CD1c-positive myeloid dendritic cell (primary cell): Measurements from ENCODE around the gene CTTN.

Source experiments
- DNase-seq: peaks from one replicate; pipeline ENCODE4 v3.0.0-alpha.2; 2016; ENCODE audit errors: extremely low spot score

Gene CTTN

GRCh38 chr11:70473873-70474690 is 75.8 kb downstream of the CTTN start:
- DNase-seq = no peak

GRCh38 chr11:70474710-70475109 is 76.4 kb downstream of the CTTN start:
- DNase-seq = no peak

GRCh38 chr11:70476669-70477068 is 78.3 kb downstream of the CTTN start:
- no peak for DNase-seq

- DNase-seq = no peak
Measured at GRCh38 chr11:70477176-70477575, 78.8 kb downstream of the CTTN start.

GRCh38 chr11:70477609-70478008 is 79.3 kb downstream of the CTTN start:
- DNase-seq = no peak

- DNase-seq = no peak
Measured at GRCh38 chr11:70478166-70478890, 80.0 kb downstream of the CTTN start.

GRCh38 chr11:70480711-70481110 is 82.4 kb downstream of the CTTN start:
- DNase-seq = no peak

GRCh38 chr11:70481625-70482528 is 83.5 kb downstream of the CTTN start:
- DNase-seq = no peak

- DNase-seq = no peak
Measured at GRCh38 chr11:70482529-70482917, 84.2 kb downstream of the CTTN start.

GRCh38 chr11:70483077-70483861 is 84.9 kb downstream of the CTTN start:
- peak; percentile 78 for DNase-seq

- DNase-seq = no peak
Measured at GRCh38 chr11:70483917-70484316, 85.6 kb downstream of the CTTN start.

- no peak for DNase-seq
Measured at GRCh38 chr11:70485326-70486025, 87.1 kb downstream of the CTTN start.

GRCh38 chr11:70486026-70486415 is 87.7 kb downstream of the CTTN start:
- DNase-seq = no peak
